ENCODE measurements around the gene SPACA6.

DNA sequence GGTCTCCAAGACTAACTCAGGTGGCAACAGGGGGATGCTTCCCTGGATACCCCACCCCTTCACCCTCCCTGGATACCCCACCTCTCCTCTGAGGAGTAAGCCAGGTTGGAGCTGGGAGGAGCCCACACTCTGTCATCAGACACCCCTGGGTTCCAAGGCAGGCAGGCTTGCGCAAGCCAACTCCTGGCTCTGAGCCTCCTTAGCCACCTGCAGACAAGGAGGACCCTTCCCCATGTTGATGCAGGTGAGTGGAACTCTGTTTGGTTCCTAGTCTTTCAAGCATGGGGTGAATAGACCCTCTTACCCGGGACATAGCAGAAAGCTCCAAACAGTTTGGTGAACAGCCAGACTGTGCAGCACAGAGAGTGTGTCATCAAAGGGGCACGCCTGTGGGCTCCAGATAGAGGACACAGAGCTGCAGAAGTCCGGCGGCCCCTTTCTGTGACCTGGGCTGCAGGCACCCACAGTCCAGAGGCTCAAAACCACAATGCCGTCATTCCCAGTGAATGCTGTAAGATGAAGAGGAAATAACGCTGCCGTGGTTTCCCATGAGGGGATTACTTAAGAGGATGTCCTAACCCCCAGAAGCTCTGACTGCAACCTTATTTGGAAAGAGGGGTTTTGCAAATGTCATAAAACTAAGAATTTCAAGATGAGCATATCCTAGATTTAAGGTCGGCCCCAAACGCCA, 42.8 kb downstream of the SPACA6 start:
- no peak for TF ChIP-seq CTCF (IDR thresholded peaks at IDR 0.05; ENCODE audit: insufficient read depth, low read length, poor library complexity, severe bottlenecking)
- no peak for TF ChIP-seq EZH2phosphoT487 (conservative IDR thresholded peaks at IDR 0.05; ENCODE audit: low read length)
